ENCODE results near the gene SHMT1.
"Not testable (repeated sequence)": the region's sequence is repeated elsewhere in the genome, so short reads cannot be mapped to it uniquely, and the experiment has no call there.

SHMT1 gene

DNA sequence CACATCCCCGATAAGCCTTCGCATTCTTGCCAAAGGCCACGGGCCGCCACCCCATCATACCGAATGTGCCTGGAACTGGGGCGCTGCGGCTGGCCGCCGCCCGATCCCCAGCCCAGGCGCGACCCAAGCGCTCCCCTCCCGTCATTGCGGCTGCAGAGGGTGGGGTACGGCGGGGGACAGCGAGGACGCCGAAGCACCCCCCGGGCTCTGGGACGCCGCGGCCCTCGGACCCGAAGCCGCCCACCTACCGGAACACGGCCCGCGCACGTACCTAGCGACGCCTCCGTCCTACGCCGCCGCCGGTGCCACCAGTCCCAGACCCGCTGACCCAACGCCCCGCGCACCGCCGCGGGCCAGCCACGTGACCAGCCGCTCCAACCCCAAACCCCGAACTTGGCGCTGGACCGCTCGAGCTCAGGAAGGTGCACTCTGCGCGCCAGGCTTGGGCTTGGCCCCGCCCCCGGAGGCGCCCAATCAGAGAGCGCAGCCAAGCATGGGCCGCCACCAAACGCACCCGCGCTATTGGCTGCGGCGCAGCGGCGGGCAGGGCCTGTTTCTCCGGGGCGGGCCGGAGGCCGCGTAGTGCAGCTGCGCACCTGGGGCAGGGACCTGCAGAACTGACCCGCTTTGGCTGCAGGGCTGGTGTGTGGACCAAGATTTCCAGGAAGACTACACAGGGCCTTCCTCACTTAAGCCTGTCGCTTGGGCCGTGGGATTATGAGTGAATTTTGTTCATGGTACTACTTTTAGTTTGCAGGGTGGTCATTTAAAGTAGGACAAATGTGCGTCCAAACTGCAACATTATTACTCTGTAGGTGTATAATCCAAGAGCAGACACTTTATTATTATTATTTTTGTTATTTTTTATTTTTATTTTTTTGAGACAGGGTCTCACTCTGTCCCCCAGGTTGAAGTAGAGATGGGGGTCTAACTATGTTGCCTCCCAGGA lies at the start of gene SHMT1:
Gene SHMT1 (minus strand): TSS at position 450 of the 949 bp plus-strand sequence. CDS start 7,569 bp downstream, outside the sequence.
- peak; percentile 89 for DNase-seq

- not testable (repeated sequence) for DNase-seq
Measured at GRCh38 chr17:18412001-18412538, 48.7 kb upstream of the SHMT1 start.

- DNase-seq: not testable (repeated sequence)
Measured at GRCh38 chr17:18411377-18411864, 48.1 kb upstream of the SHMT1 start.

DNA sequence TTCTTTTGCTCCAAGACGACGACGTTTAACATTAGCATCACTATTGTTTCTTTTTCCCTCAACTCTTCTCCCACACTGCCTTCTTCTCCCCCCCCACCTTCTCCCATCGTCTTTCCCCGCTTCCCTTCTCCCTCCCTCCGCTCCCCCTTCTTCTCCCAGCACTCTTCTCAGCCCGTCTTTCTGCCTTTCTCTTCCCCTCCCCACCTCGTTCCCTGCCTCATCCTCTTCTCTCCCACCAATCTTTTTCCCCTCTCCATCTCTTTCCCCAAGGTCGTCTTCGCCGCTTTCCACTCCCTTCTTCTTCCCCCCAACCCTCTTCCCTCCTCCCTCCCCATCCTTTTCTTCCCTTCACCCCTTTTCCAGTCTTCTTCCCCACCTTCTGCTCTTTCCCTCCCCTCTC lies 47.4 kb upstream of the SHMT1 start:
- not testable (repeated sequence) for DNase-seq

DNA sequence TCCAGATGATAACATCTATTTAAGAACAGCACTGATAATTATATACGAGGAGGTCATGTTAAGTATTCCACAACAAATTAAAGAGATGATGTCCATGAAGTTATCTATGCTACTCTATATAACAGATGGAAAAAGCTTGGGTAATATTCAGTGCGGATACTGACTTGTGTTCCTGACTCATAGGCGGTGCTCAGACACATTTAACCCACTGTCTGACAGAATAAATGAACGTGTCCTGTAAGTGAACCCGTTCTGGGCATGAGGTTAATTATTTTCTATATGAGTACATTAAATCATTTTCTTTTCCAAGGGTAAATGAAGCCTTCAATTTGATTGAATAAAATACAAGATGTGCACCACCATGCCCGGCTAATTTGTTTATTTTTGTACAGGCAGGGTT lies 46.0 kb upstream of the SHMT1 start:
- DNase-seq: not testable (repeated sequence)

DNA sequence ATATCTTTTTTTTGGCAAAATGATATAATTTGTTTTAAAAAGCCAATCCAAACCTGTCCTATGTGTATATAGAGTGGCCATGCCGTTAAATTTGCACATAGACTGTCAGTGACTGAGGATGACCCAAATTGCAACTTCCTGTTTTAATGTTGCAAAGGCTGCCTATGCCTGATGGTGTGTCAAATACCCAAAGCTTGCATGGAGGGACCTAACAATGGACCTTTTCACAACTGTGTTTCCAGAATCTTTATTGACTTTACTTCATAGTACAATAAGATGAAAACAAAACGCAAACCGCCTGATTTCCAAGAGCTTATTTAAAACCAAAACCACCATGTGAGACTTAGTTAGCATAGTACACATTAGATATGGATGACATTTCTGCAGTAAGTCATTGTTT lies 45.6 kb upstream of the SHMT1 start:
- DNase-seq: not testable (repeated sequence)

- not testable (repeated sequence) for DNase-seq
Measured at GRCh38 chr17:18403604-18404003, 40.3 kb upstream of the SHMT1 start.

DNA sequence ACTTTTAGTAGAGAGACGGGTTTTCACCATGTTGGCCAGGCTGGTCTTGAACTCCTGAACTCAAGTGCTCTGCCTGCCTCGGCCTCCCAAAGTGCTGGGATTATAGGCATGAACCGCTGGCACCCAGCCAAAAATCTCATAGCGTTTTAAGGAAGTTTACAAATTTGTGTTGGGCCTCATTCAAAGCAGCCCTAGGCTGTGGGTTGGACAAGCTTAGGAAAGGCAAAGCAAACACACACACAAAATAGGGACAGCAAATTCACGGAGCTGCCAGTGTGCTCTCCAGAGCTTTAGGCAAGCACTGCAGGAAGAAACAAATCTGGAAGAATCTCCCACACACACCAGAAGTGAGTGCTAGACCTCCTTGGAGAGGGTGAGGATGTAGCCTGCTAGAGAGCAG lies 39.8 kb upstream of the SHMT1 start:
- not testable (repeated sequence) for DNase-seq

GRCh38 chr17:18401872-18402590 lies 38.7 kb upstream of the SHMT1 start:
- DNase-seq: not testable (repeated sequence)

DNA sequence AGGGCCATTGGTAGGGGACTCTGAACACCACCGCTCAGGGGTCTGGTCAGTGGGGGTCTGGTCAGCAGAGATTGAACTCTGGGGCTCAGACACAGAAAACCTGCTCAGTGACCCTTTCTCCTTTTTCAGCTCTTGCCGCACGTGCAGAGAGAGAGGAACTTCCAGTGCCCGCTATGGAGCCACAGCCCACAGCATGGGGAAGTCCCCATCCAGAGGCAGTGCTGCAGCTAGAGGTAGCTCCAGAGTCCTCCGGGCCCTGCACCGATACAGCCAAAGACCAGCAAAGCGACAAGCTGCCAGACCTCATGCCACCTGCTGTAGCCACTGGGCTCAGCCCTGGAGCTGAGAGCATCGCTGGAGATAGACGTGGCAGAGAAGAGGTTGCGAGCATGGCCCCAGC lies 25.4 kb upstream of the SHMT1 start:
- DNase-seq: not testable (repeated sequence)

- DNase-seq: not testable (repeated sequence)
Measured at GRCh38 chr17:18388266-18388665, 24.9 kb upstream of the SHMT1 start.

DNA sequence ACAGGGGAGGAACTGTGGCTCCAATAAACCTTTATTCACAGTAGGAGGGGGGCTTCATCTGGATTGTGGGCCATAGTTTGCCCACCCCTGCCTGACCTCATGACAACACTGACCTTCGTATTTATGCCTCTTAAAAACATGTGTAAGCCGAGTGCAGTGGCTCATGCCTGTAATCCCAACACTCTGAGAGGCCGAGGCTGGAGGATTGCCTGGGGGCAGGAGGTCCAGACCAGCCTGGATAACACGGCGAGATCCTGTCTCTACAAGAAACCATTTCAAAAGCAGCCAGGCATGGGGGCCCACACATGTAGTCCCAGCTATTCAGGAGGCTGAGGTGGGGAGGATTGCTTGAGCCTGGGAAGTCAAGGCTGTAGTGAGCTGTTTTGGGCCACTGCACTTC lies 24.2 kb upstream of the SHMT1 start:
- not testable (repeated sequence) for DNase-seq

GRCh38 chr17:18384271-18384670 lies 20.9 kb upstream of the SHMT1 start:
- not testable (repeated sequence) for DNase-seq

DNA sequence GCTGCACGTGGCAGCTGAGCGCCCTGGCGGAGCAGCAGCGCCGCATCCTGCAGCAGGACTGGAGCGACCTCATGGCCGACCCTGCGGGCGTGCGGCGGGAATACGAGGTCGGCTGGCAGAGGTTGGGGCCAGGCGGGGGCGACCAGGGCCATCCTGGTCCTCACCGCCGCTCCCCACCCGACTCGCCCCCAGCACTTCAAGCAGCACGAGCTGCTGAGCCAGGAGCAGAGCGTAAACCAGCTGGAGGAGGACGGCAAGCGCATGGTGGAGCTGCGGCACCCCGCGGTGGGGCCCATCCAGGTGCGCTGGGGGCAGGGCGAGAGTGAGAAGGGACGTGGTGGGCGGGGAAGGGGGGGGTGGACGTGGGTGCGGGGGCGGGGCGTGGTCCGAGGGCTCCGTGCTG lies 19.7 kb upstream of the SHMT1 start:
- DNase-seq: peak; percentile 25

DNA sequence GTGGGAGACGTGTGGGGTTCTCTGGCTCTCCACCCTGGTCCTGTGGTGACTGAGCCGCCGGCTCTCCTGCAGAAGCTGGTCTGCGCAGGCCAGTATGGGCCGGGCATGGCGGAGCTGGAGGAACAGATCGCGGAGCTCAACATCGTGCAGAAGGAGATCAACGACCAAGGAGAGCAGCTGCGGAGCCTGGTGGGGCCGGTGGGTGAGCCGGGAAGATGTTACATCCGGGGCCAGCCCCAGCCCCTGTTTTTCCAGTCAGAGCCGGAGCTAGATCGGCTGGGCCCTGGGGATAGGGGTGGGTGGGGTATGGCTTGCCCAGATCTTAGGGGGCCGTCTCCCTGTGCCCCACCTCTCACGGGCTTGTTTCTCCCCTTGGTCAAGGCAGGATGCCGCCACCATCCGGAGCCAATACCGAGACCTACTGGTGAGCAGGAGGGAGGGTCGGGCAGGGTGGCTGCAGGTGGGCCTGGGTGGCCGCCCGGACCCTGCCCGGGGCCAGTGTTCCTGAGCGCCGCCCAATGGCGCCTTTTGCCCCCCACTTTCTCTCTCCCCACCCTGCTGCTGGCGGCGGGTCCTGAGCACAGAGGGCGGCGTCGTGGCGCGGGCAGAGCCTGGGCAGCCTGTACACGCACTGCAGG lies 19.2 kb upstream of the SHMT1 start:
- no peak for DNase-seq

- no peak for DNase-seq
Measured at GRCh38 chr17:18381953-18382245, 18.5 kb upstream of the SHMT1 start.

- DNase-seq: no peak
Measured at GRCh38 chr17:18381158-18381952, 18.0 kb upstream of the SHMT1 start.

DNA sequence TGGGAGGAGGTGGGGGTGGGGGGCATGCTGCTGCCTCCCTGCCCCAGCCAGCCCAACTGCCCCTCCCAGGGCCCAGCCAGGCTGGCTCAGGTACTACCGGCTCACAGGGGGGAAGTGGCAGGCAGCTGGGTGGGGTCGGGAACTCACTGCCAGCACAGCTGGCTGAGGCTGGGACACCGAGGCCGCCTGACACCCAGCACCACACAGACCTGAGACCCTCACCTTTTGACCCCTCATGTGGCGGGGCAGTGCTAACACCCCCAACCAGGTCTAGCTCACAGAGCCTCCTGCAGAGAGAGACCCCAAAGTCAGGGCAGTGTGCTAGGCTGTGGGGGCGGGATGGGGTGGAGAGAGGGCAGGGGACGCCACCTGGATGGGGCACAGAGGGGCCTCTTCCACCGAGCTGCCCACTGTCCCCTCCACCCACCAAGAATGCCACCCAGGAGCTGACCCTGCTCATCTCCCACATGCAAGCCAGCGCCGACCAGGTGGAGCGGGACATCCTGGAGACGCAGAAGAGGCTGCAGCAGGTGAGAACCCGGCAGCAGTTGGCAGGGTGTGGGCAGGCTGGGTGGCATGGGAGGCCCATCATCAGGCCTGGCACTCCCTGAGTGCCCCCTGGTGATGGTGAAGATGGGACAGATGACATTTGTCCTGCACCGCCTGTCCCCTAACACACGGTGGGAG lies 17.3 kb upstream of the SHMT1 start:
- DNase-seq: no peak

DNA sequence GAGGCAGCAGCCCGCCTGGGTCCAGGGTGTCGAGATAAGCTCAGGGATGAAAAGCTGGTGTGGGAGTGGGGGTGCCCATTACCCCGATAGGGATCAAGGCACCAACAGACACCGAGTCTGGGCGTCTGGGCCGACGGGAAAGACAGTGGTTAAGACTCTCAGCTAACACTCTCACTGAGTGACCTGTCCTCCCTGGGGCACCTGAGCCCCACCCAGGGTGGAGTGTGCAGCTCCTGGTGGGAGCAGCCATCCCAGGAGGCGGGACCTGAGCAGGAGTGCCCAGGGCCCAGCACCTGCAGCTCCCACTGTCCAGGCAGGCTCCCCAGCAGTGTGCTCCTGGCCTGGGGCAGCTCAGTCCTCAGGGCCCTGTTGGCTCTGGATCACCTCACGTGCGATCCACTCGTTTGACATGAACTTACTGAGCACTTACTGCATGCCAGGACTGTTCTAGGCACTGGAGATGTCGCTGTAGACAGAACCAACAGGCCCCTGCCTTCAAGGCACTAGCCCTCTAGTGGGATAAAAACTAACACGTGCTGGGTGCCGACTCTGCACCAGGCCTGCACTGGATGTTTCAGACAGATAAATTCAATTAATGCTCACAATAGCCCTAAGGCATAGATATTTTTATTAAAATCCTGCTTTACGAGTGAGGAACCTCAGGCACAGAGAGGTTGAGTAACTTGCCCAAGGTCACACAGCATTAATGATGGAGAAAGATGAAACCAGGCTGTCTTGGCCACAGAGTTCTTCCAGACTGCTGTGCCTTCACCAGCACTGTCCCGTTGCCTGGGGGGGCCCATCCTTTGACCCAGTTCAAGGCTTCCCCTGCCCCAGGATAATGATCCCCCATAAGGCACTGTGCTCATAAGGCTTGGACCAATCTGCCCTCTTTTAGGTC lies 16.1 kb upstream of the SHMT1 start:
- DNase-seq: no peak

GRCh38 chr17:18378614-18379013 lies 15.3 kb upstream of the SHMT1 start:
- not testable (repeated sequence) for DNase-seq

DNA sequence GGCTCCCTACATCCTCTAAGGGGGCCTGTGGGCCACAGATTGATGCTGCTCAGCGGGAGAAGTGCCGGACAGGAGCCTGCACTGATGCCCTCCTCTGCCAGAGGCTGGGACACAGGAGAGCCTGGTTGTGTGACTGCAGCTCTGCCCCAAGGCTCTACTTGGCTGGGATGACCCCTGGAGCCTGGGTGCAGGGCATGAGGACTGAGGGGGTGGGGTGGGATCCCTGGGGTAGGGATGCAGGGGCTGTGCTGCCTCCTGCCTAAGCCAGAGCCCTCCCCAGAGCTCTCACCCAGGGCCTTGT lies 14.8 kb upstream of the SHMT1 start:
- DNase-seq: no peak
